Pancreas (tissue), 10 donors: ENCODE measurements around the gene ZNF324. TPM values are rescaled to one million over a fixed set of nuclear protein-coding genes. Genes with fewer than 3 reads are reported as not detected.
"Not testable (repeated sequence)": the region's sequence is repeated elsewhere in the genome, so short reads cannot be mapped to it uniquely, and the experiment has no call there.

Source experiments
- ATAC-seq, 4 donors: fragments of 200-7000 bp; cut with Tn5 transposase; one replicate each; pipeline versions ENCODE4 v1.8.0 to v1.9.1; 2020; ENCODE audit warnings: mild to moderate bottlenecking in 4 of 4, moderate library complexity in 4 of 4
- DNase-seq, 6 donors: peaks; one replicate each; pipeline ENCODE4 v3.0.0-alpha.2; 2020
- FAIRE-seq: peaks from 2 replicates; lab custom pipeline; 2012; peaks lifted over from hg19 to GRCh38; lab: Jason Lieb, UNC
- H3K27ac ChIP-seq, 4 donors: fragments of 200-600 bp; sonication (generic); 1 replicate in 3 of 4; 2 replicates in 1 of 4; pipeline versions ENCODE4 v1.5.0 to v1.8.0; 2020
- H3K27me3 ChIP-seq, 4 donors: fragments of 200-600 bp; one replicate each; pipeline ENCODE4 v1.8.0; 2021
- H3K36me3 ChIP-seq, 3 donors: fragments of 200-600 bp; sonication (generic) in 1 of 3; one replicate each; pipeline versions ENCODE4 v1.5.0 to v1.8.0; 2020 to 2021
- H3K4me1 ChIP-seq, 3 donors: fragments of 200-600 bp; one replicate each; pipeline ENCODE4 v1.8.0; 2021
- H3K4me3 ChIP-seq, 4 donors: fragments of 200-600 bp; sonication (generic) in 2 of 4; one replicate each; pipeline versions ENCODE4 v1.5.0 to v1.8.0; 2020 to 2021
- H3K9me3 ChIP-seq, 4 donors: fragments of 200-600 bp; one replicate each; pipeline ENCODE4 v1.8.0; 2021
- CTCF ChIP-seq, 4 donors: fragments of 200-600 bp; sonication (generic) in 3 of 4; IDR thresholded peaks; one replicate each; pipeline versions ENCODE4 v1.5.0 to v1.8.0; 2021; ENCODE audit warnings: antibody characterized with exemption in 4 of 4
- WGBS, 2 donors: extraction: QIAGEN DNeasy Blood & Tissue Kit; methylation state at CpG; one replicate each; pipeline ENCODE4 v1.1.7; 2013; 5-methylcytosine and 5-hydroxymethylcytosine counted together
- intact Hi-C, 3 donors: fragments of 100-400 bp; cut with DNase I; formaldehyde crosslinking; loops; one replicate each; pipeline versions ENCODE4 v1.11.1 to v1.14.2; 2022
- polyA plus RNA-seq, 2 donors: library from polyadenylated mRNA; stranded (reverse); fragments of 200-250 nt; gene quantifications; one replicate each; pipeline ENCODE4 v1.2.3, GENCODE V29; 2013
- total RNA-seq, 6 donors: library from RNA; stranded (reverse); fragmentation: NEBNext Ultra II Directional in 4 of 6; extraction: Animal tissue kit (Norgen Biotek cat#: 25700) in 4 of 6; gene quantifications; one replicate each; pipeline versions ENCODE4 v1.2.1 to v1.2.4, GENCODE V29; 2021 to 2023
- donor health status: healthy with polysubstance abuse.
- donor health status: DM: no; HTN: no; CAD: no; lungs with moderate emphysema.
- donor health status: DM: no; HTN: no; CAD: no.
- donor health status: control.
- donor health status: control.
- donor health status: Bipolar disorder and iron deficiency.
- donor health status: DM: yes; HTN: yes; CAD: no.
- donor health status: DM: no; HTN: no; CAD: no.
- donor health status: DM: no; HTN: no; CAD: no.
- donor health status: DM: yes; HTN: yes; CAD: no.

The ZNF324 gene
- total and polyA plus RNA-seq, 8 donors: 3.5 to 7.3 (median 5.8) TPM

- Histone ChIP-seq H3K36me3 (peaks cover 0 to 11% (median 0%) of the 10 kb centered on the region in 3 donors), H3K4me3 (no peak overlapping the region), H3K4me1 (peaks cover 0 to 9% (median 0%) of the 10 kb centered on the region in 3 donors), H3K9me3 (no peaks in the 10 kb centered on the region), H3K27me3 (no peaks in the 10 kb centered on the region), H3K27ac (no peak overlapping the region)
- FAIRE-seq: no peak
- 88 to 90% methylated on average over 28 of the region's 28 CpGs for WGBS, 2 donors
- intact Hi-C loops: no loop called here
- peak in 1 of 6 donors; percentile 58 for DNase-seq
- no peak for ATAC-seq
- TF ChIP-seq CTCF (IDR thresholded peaks at IDR 0.05): no peak
Observed at GRCh38 chr19:58479736-58480480, 13.0 kb downstream of the ZNF324 start.

GRCh38 chr19:58480481-58480830 lies 13.6 kb downstream of the ZNF324 start:
- FAIRE-seq (no peak), ATAC-seq (no peak), DNase-seq (peak in 1 of 6 donors; percentile 69)
- TF ChIP-seq CTCF (IDR thresholded peaks at IDR 0.05): no peak
- no peak overlapping the region for H3K4me3 ChIP-seq
- peaks cover 0 to 4% (median 0%) of the 10 kb centered on the region in 3 donors for H3K4me1 ChIP-seq
- H3K9me3 ChIP-seq: no peaks in the 10 kb centered on the region
- WGBS, 2 donors: 92 to 94% methylated on average over 20 of the region's 20 CpGs
- no peaks in the 10 kb centered on the region for H3K27me3 ChIP-seq
- intact Hi-C loops: no loop called here
- no peak overlapping the region for H3K27ac ChIP-seq
- peaks cover 0 to 11% (median 0%) of the 10 kb centered on the region in 3 donors for H3K36me3 ChIP-seq

- DNase-seq (peak in 1 of 6 donors; percentile 21), FAIRE-seq (no peak)
- WGBS, 2 donors: 74 to 75% methylated on average over 2 of the region's 2 CpGs
Observed at GRCh38 chr19:58480831-58481230, 14.0 kb downstream of the ZNF324 start.

GRCh38 chr19:58482372-58482771 lies 15.5 kb downstream of the ZNF324 start:
- H3K4me1 ChIP-seq: no peaks in the 10 kb centered on the region
- intact Hi-C loops: no loop called here
- WGBS, 2 donors: 90 to 92% methylated on average over 7 of the region's 7 CpGs
- H3K4me3 ChIP-seq: no peak overlapping the region
- H3K9me3 ChIP-seq: no peaks in the 10 kb centered on the region
- FAIRE-seq (no peak), ATAC-seq (no peak), DNase-seq (peak in 1 of 6 donors; percentile 20)
- no peak overlapping the region for H3K27ac ChIP-seq
- peaks cover 0 to 11% (median 0%) of the 10 kb centered on the region in 3 donors for H3K36me3 ChIP-seq
- no peaks in the 10 kb centered on the region for H3K27me3 ChIP-seq
- no peak for TF ChIP-seq CTCF (IDR thresholded peaks at IDR 0.05)

More at GRCh38 chr19:58480831-58481230, 14.0 kb downstream of the ZNF324 start:
- H3K4me1 ChIP-seq: peaks cover 0 to 4% (median 0%) of the 10 kb centered on the region in 3 donors
- H3K27me3 ChIP-seq: no peaks in the 10 kb centered on the region
- intact Hi-C loops: no loop called here
- H3K27ac ChIP-seq: no peak overlapping the region
- no peak overlapping the region for H3K4me3 ChIP-seq
- no peaks in the 10 kb centered on the region for H3K9me3 ChIP-seq
- TF ChIP-seq CTCF (IDR thresholded peaks at IDR 0.05): no peak
- no peak for ATAC-seq
- peaks cover 0 to 11% (median 0%) of the 10 kb centered on the region in 3 donors for H3K36me3 ChIP-seq

- FAIRE-seq: no peak
- no peak for DNase-seq
- Histone ChIP-seq H3K36me3 (peaks cover 0 to 11% (median 0%) of the 10 kb centered on the region in 3 donors), H3K4me1 (no peaks in the 10 kb centered on the region), H3K27ac (no peak overlapping the region), H3K27me3 (no peaks in the 10 kb centered on the region), H3K9me3 (no peaks in the 10 kb centered on the region), H3K4me3 (no peak overlapping the region)
- intact Hi-C loops: no loop called here
- no peak for TF ChIP-seq CTCF (IDR thresholded peaks at IDR 0.05)
- no peak for ATAC-seq
- WGBS, 2 donors: 94 to 95% methylated on average over 2 of the region's 2 CpGs
Observed at GRCh38 chr19:58483776-58484175, 16.9 kb downstream of the ZNF324 start.

- H3K27me3 ChIP-seq, H3K4me1 ChIP-seq, FAIRE-seq, ATAC-seq, DNase-seq, H3K9me3 ChIP-seq, H3K4me3 ChIP-seq, H3K27ac ChIP-seq, intact Hi-C loops: not testable (repeated sequence)
- H3K36me3 ChIP-seq: peaks cover 0 to 11% (median 0%) of the 10 kb centered on the region in 3 donors
- 92 to 96% methylated on average over 5 of the region's 5 CpGs for WGBS, 2 donors
Observed at GRCh38 chr19:58484349-58484748, 17.5 kb downstream of the ZNF324 start.
